Glomerular visceral epithelial cell (primary cell): ENCODE data around the gene ZMIZ1.
A peak's percentile ranks its signal among the peaks of the same experiment; 100 is the strongest.

Experiments
- DNase-seq: peaks from one replicate; pipeline ENCODE4 v3.0.0-alpha.2; 2016; ENCODE audit errors: extremely low spot score

The ZMIZ1 gene

GRCh38 chr10:79287973-79288723 lies 219.4 kb downstream of the ZMIZ1 start:
- DNase-seq, result no peak

GRCh38 chr10:79289801-79290200 lies 221.0 kb downstream of the ZMIZ1 start:
- no peak for DNase-seq

- DNase-seq, result no peak
These were observed 223.4 kb downstream of the ZMIZ1 start for GRCh38 chr10:79292026-79292766.

- DNase-seq, result peak; percentile 29
These were observed 224.4 kb downstream of the ZMIZ1 start for GRCh38 chr10:79292891-79293746.

- peak; percentile 17 for DNase-seq
These were observed 225.2 kb downstream of the ZMIZ1 start for GRCh38 chr10:79293841-79294581.

GRCh38 chr10:79295563-79295962 lies 226.8 kb downstream of the ZMIZ1 start:
- DNase-seq, result no peak

GRCh38 chr10:79296431-79296830 lies 227.7 kb downstream of the ZMIZ1 start:
- DNase-seq, result no peak

- peak; percentile 98 for DNase-seq
These were observed 229.9 kb downstream of the ZMIZ1 start for GRCh38 chr10:79298403-79299244.

- peak; percentile 92 for DNase-seq
These were observed 230.9 kb downstream of the ZMIZ1 start for GRCh38 chr10:79299397-79300241.

GRCh38 chr10:79300711-79301110 lies 231.9 kb downstream of the ZMIZ1 start:
- DNase-seq, result no peak

- no peak for DNase-seq
These were observed 233.2 kb downstream of the ZMIZ1 start for GRCh38 chr10:79301754-79302530.

- no peak for DNase-seq
These were observed 235.1 kb downstream of the ZMIZ1 start for GRCh38 chr10:79303631-79304478.

- DNase-seq, result no peak
These were observed 235.8 kb downstream of the ZMIZ1 start for GRCh38 chr10:79304479-79305087.

GRCh38 chr10:79305515-79305914 lies 236.7 kb downstream of the ZMIZ1 start:
- no peak for DNase-seq

- DNase-seq, result no peak
These were observed 237.2 kb downstream of the ZMIZ1 start for GRCh38 chr10:79305988-79306387.

GRCh38 chr10:79306644-79307220 lies 238.0 kb downstream of the ZMIZ1 start:
- no peak for DNase-seq

GRCh38 chr10:79308016-79308415 lies 239.2 kb downstream of the ZMIZ1 start:
- DNase-seq, result no peak
